Thymus (tissue), 11 donors: Measurements from ENCODE around the gene TNMD. TPM values are rescaled to one million over a fixed set of nuclear protein-coding genes. Genes with fewer than 3 reads are reported as not detected.

ENCODE experiments used
- DNase-seq, 9 donors: peaks; one replicate each; pipeline ENCODE4 v3.0.0-alpha.2; 2013; ENCODE audit warnings: low spot score in 9 of 9, low read depth in 6 of 9, missing footprints in 1 of 9
- H3K27ac ChIP-seq, 2 donors: one replicate each; pipeline ENCODE4 v1.5.1; 2013; ENCODE audit warnings: control low read depth in 1 of 2, low read depth in 1 of 2, low read length in 1 of 2, mild to moderate bottlenecking in 1 of 2, moderate library complexity in 1 of 2
- H3K27me3 ChIP-seq, 2 donors: one replicate each; pipeline ENCODE4 v1.5.1; 2013; ENCODE audit warnings: low read length in 1 of 2; ENCODE audit not compliant: control insufficient read depth in 2 of 2, insufficient read depth in 1 of 2
- H3K36me3 ChIP-seq, 2 donors: one replicate each; pipeline ENCODE4 v1.5.1; 2013; ENCODE audit warnings: low read length in 1 of 2, mild to moderate bottlenecking in 1 of 2, moderate library complexity in 1 of 2; ENCODE audit not compliant: control insufficient read depth in 2 of 2, insufficient read depth in 2 of 2
- H3K4me1 ChIP-seq, 2 donors: one replicate each; pipeline ENCODE4 v1.5.1; 2013; ENCODE audit warnings: low read length in 2 of 2; ENCODE audit not compliant: control insufficient read depth in 2 of 2, insufficient read depth in 2 of 2
- H3K4me3 ChIP-seq, 2 donors: one replicate each; pipeline ENCODE4 v1.5.1; 2013; ENCODE audit warnings: low read length in 2 of 2, control low read depth in 1 of 2, mild to moderate bottlenecking in 1 of 2
- H3K9me3 ChIP-seq, 2 donors: one replicate each; pipeline ENCODE4 v1.5.1; 2013; ENCODE audit warnings: low read length in 1 of 2, mild to moderate bottlenecking in 1 of 2; ENCODE audit not compliant: control insufficient read depth in 2 of 2, insufficient read depth in 1 of 2
- WGBS: extraction: QIAGEN DNeasy Blood & Tissue Kit; methylation state at CpG from one replicate; pipeline ENCODE4 v1.1.7; 2013; 5-methylcytosine and 5-hydroxymethylcytosine counted together
- polyA plus RNA-seq: library from polyadenylated mRNA; stranded (reverse); fragments of 200-250 nt; gene quantifications from one replicate; pipeline ENCODE4 v1.2.3, GENCODE V29; 2013
- total RNA-seq: library from RNA; stranded (reverse); fragments of 120-200 nt; gene quantifications from one replicate; pipeline ENCODE4 v1.2.4, GENCODE V29; 2013
- donor health status: healthy.

The TNMD gene
- total and polyA plus RNA-seq, 2 donors: 0.57 to 1.1 TPM

DNA sequence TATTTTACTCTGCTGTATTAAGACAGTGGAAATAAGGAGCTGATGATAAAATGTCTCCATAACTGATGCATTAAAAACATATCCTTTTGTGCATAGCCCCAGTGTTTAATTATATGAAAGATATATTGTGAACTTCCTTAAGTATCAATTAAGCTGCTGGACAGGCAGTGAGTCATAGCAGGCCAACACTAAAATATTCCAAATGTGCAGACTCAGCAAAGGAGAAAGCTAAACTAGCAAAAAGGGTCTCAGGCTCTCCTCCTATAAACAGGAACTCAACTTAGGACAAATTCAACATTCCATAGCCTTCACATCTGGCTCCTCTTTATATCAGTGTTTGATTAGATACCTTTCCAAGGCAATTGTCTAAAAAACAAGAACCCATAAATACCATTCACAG lies 15.6 kb downstream of the TNMD start:
- Histone ChIP-seq H3K4me1 (no peaks in the 10 kb centered on the region), H3K36me3 (no peaks in the 10 kb centered on the region), H3K4me3 (no peak overlapping the region), H3K9me3 (no peaks in the 10 kb centered on the region), H3K27ac (no peak overlapping the region), H3K27me3 (no peaks in the 10 kb centered on the region)
- no peak for DNase-seq

DNA sequence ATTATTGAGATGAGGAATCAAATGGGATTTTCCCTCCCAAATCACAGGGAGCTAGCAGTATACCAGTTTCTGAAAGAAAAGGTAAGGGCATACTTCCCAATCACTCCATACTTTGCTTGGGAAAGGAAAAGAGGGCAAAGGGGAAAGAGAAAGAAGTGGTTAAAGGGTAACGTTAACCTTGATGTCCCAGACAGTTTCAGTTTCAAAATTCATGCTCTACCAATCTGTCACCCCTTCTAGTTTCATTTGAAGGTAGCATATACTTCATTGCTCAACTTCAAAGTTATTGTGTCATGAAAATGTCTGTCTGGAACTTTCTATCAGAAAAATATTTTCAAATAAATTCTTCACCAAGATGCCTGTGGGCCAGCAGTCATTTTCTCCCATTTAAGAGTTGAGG lies 16.0 kb downstream of the TNMD start:
- 7% methylated on average over 1 of the region's 1 CpG for WGBS
- Histone ChIP-seq H3K9me3 (no peaks in the 10 kb centered on the region), H3K36me3 (no peaks in the 10 kb centered on the region), H3K4me1 (no peaks in the 10 kb centered on the region), H3K27me3 (no peaks in the 10 kb centered on the region), H3K4me3 (no peak overlapping the region), H3K27ac (no peak overlapping the region)
- DNase-seq: no peak

DNA sequence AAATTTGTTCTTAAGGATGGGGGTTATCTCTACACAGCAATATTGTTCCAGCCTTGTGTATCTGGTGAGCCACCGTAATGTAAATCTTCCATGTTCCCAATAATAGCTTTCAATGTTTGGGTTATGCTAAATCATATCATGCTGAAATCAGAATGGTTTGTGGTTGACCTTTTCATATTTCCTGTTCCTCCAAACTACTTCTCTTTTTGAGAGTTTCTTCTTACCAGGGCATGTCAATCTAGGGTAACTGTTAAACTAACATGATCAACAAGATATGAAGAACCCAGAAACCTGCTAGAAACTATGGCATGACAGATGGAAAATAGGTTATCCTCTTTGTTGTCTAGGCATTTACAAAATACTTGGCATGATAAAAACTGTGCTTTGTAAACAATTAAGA lies 22.0 kb downstream of the TNMD start:
- no peak overlapping the region for H3K27ac ChIP-seq
- no peaks in the 10 kb centered on the region for H3K27me3 ChIP-seq
- H3K9me3 ChIP-seq: no peaks in the 10 kb centered on the region
- no peaks in the 10 kb centered on the region for H3K36me3 ChIP-seq
- H3K4me3 ChIP-seq: no peak overlapping the region
- WGBS: 6% methylated on average over 1 of the region's 1 CpG
- peak in 1 of 9 donors; percentile 5 for DNase-seq
- no peaks in the 10 kb centered on the region for H3K4me1 ChIP-seq

DNA sequence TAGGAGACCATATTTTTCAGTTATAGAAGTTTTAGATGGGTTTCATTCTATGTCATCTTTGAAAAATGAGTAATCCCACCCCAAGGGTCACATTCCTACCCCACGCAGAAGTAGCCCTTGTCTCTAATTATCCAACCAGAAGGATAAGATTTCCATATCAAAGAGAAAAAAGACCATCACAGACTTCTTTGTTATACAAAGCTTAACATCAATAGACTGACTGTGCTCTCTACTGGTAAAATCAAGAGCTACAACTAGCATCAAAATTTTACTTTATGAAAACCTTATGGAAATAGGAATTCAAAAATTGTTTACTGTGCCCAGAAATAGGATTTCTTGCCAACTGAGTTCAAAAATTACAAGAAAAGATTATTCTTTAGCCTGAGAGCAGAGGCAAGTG lies 24.9 kb downstream of the TNMD start:
- H3K9me3 ChIP-seq: no peaks in the 10 kb centered on the region
- DNase-seq: no peak
- no peaks in the 10 kb centered on the region for H3K36me3 ChIP-seq
- no peaks in the 10 kb centered on the region for H3K4me1 ChIP-seq
- H3K27me3 ChIP-seq: no peaks in the 10 kb centered on the region
- 0% methylated on average over 1 of the region's 1 CpG for WGBS
- no peak overlapping the region for H3K4me3 ChIP-seq
- H3K27ac ChIP-seq: no peak overlapping the region

DNA sequence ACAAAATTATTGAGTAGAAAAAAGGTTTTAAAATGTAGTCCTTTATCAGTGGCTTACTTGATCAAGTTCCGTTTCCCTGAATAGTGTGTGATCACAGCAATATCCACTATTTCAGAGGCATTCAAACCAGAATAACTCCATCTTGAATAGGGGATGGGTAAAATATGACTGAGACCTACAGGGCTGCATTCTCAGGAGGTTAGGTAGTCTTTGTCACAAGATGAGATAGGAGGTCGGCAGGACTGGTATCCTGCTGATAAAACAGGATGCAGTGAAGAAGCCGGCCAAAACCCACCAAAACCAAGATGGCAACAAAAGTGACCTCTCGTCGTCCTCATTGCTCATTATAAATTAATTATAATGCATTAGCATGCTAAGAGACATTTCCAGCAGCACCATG lies 27.2 kb downstream of the TNMD start:
- no peaks in the 10 kb centered on the region for H3K27me3 ChIP-seq
- H3K36me3 ChIP-seq: no peaks in the 10 kb centered on the region
- H3K27ac ChIP-seq: no peak overlapping the region
- H3K9me3 ChIP-seq: no peaks in the 10 kb centered on the region
- 87% methylated on average over 5 of the region's 5 CpGs for WGBS
- H3K4me3 ChIP-seq: no peak overlapping the region
- DNase-seq: no peak
- no peaks in the 10 kb centered on the region for H3K4me1 ChIP-seq

DNA sequence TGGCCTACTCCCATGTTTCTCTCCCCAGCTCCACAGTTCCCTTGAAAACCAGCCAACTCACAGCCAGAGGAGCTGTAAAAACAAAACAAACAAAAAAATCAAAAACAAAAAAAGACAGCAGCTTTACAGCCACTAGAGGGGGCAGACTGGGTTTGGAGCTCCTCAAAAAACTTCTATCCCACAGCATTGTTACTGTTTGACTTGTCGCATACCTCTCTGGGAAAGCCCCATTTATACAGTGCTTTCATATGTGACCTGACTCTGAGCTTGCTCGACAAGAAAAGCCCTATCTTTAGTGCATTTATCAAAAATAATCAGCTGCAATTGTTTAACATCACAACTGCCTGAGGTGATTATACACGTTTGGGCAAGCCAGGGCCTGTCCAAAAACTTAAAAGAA lies 30.3 kb downstream of the TNMD start:
- peak in 1 of 9 donors; percentile 21 for DNase-seq
- Histone ChIP-seq H3K36me3 (no peaks in the 10 kb centered on the region), H3K9me3 (no peaks in the 10 kb centered on the region), H3K27me3 (no peaks in the 10 kb centered on the region), H3K27ac (no peak overlapping the region), H3K4me3 (no peak overlapping the region), H3K4me1 (no peaks in the 10 kb centered on the region)
- 34% methylated on average over 3 of the region's 3 CpGs for WGBS

DNA sequence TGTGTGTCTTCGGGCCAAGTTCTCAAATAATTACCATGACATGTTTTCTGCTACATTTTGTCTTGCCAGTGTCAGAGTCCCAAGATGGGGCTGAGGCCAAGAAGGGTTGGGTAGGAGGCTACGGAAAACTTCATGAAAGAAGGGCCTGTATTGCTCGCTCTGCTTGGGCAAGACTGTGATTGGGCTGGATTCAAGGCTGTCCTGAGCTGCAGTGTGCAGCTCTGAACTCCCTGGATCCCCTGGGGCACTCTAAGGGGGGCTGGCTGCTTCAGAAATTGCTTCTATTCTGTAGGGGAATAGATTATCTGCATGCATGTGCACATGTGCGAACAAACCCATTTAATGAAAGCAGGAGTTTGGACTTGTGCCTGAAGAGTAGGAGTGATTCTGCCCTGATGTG lies 38.3 kb downstream of the TNMD start:
- WGBS: 95% methylated on average over 4 of the region's 4 CpGs
- no peaks in the 10 kb centered on the region for H3K36me3 ChIP-seq
- H3K27me3 ChIP-seq: no peaks in the 10 kb centered on the region
- no peak overlapping the region for H3K4me3 ChIP-seq
- no peak for DNase-seq
- H3K27ac ChIP-seq: no peak overlapping the region
- H3K9me3 ChIP-seq: no peaks in the 10 kb centered on the region
- no peaks in the 10 kb centered on the region for H3K4me1 ChIP-seq

DNA sequence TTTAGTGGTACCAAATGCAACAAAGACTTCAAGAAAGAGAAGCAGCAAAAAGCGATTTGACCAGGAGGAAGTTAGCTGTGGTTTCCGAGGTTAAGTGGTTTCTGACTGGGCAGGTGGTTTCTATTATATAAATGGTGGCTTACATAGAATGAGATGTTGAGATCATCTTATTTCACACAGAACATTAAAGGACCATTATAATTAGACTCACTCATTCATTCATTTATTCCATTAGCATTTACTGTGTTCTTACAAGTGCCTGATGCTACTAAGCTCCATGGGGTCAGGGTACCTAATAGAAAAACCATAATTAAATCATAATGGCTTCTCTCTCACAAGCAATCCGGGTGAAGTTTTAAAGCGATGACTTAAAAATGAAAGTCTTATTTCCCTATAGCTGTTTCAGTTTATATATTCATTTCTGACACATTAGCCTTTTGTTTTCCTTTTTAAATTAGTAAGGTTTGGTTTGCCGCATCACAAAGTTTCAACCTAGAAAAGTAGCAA lies 41.3 kb downstream of the TNMD start:
- no peaks in the 10 kb centered on the region for H3K4me1 ChIP-seq
- peak in 1 of 9 donors; percentile 28 for DNase-seq
- no peak overlapping the region for H3K4me3 ChIP-seq
- H3K27me3 ChIP-seq: no peaks in the 10 kb centered on the region
- H3K27ac ChIP-seq: no peak overlapping the region
- 27% methylated on average over 5 of the region's 5 CpGs for WGBS
- no peaks in the 10 kb centered on the region for H3K36me3 ChIP-seq
- no peaks in the 10 kb centered on the region for H3K9me3 ChIP-seq

DNA sequence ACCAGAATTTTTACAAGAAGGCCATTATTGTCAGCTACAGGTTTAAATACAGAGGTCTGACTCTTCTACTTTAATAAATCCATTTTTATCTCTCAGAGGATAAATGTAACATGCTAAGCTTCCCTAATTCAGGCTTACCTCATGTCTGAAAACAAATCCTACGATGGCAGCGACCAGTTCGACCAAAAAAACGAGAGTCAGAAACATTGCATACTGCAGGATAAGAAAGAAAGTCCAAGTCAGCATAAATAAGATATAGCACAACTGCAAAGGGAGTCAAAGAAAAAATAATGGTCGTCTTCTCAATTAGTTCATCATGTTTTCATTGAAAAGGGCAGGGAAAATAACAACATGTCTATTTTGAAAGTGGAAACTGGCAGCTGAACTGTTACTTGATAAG lies 50.3 kb downstream of the TNMD start:
- peaks cover 0 to 7% of the 10 kb centered on the region in 2 donors for H3K27me3 ChIP-seq
- no peak overlapping the region for H3K4me3 ChIP-seq
- H3K36me3 ChIP-seq: no peaks in the 10 kb centered on the region
- 92% methylated on average over 5 of the region's 5 CpGs for WGBS
- H3K9me3 ChIP-seq: no peaks in the 10 kb centered on the region
- no peaks in the 10 kb centered on the region for H3K4me1 ChIP-seq
- no peak overlapping the region for H3K27ac ChIP-seq
- no peak for DNase-seq

DNA sequence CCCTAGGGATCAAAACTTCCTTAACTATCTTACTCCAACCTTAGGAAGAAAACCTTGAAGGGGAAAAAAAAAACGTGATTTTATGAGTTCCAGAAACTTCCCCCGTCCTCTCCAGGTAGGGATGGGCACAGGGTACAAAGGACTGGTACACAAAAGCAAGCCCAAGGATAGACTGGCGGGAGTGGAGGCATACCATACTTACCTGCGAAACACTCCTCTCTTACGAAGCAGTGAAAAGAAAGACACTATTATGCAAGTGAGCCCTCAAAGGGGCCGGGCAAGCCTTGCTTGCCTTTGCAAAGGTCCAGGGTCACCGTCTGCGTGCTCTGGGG lies 51.2 kb downstream of the TNMD start:
- 73% methylated on average over 8 of the region's 8 CpGs for WGBS
- Histone ChIP-seq H3K27me3 (peaks cover 0 to 7% of the 10 kb centered on the region in 2 donors), H3K4me1 (no peaks in the 10 kb centered on the region), H3K27ac (peak overlapping the region in 1 of 2 donors; percentile 37), H3K9me3 (no peaks in the 10 kb centered on the region), H3K36me3 (no peaks in the 10 kb centered on the region), H3K4me3 (peak overlapping the region; percentile 43 to 56)
- DNase-seq: peak in 1 of 9 donors; percentile 2
